ENCODE results near the gene HMCN2. TPM values are rescaled to one million over a fixed set of nuclear protein-coding genes. Genes with fewer than 3 reads are reported as not detected.

The HMCN2 gene
- total and polyA plus RNA-seq, 2 donors (not counting 3 experiments of a cell fraction or from before 2014, with no cell fraction given), result 0.04 to 0.24 TPM

DNA sequence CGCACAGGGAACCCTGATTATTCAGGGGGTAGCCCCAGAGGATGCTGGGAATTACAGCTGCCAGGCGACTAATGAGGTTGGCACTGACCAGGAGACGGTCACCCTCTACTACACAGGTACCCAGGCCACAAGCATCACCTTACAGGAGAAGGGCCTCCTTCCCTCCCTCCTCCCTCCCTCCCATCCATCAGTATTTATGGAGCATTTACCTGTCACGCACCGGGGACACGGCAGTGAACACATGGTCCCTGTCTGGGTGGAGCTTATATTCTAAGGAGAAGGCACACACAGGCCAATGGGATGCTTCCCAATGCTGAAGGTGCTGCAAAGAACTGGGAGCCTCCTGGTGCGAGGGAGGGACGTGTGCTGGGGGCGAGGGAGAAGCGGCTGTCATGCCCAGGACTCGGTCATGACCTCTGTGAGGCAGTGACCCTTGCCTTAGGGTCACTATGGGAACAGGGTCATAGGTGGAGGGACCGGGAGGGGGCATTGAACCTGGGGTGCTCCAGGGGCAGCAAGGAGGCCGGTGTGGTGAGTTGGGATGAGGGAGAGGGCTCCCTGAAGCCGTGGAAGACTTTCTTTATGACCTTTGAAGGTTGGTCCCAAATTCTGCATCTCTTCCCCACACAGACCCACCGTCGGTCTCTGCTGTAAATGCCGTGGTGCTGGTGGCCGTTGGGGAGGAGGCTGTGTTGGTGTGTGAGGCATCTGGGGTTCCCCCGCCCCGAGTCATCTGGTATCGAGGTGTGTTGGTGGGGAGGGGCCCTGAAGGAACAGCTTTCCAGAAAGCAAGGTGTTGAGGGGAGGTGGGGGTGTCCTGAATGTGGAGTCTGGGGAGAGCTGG, 41.5 kb downstream of the HMCN2 start:
- BruUV-seq (replicated peaks), result no TSS peak
- intact Hi-C loops (cut with micrococcal nuclease), result no loop called here
- no peak for TF ChIP-seq EZH2 (IDR thresholded peaks at IDR 0.05; ENCODE audit: borderline replicate concordance, low read depth, low read length, severe bottlenecking)
- no peaks in the 10 kb centered on the region for H4K20me1 ChIP-seq (replicated peaks; ENCODE audit: control insufficient read depth, extremely low read depth, insufficient read depth, low read length)
- dilution Hi-C loops (cut with MboI; ENCODE audit: extremely low pct_ligation_motif_present, low sequenced_read_pairs), result no loop called here
- no peaks in the 10 kb centered on the region for H3K4me1 ChIP-seq (ENCODE audit: control insufficient read depth, extremely low read depth, insufficient read depth, low read length)
- FAIRE-seq, result no peak
- no peak for DNase-seq (ENCODE audit: low read depth, low spot score)
- POLR2A ChIA-PET, result no interaction called here
- no peak overlapping the region for H3K9ac ChIP-seq (replicated peaks; ENCODE audit: extremely low read depth, insufficient read depth, low read length)
- H3K9me3 ChIP-seq (replicated peaks; ENCODE audit: control insufficient read depth, insufficient read depth, low read length), result no peaks in the 10 kb centered on the region
- CTCF ChIA-PET, result interaction anchor here (0.8 kb wide), 1 partner anchor 71 kb away, joined by 3 read pairs; no protein-coding TSS in a partner anchor
- H3K27me3 ChIP-seq (ENCODE audit: control insufficient read depth in 2 of 2, insufficient read depth in 2 of 2, low read length in 2 of 2), result no peaks in the 10 kb centered on the region
- no peaks in the 10 kb centered on the region for H3K9me1 ChIP-seq (replicated peaks; ENCODE audit: control insufficient read depth, extremely low read depth, insufficient read depth, low read length)
- H3K27ac ChIP-seq (ENCODE audit: insufficient read depth, low read depth, low read length), result no peak overlapping the region
- H3K4me2 ChIP-seq (ENCODE audit: insufficient read depth, low read length), result no peak overlapping the region
- no peaks in the 10 kb centered on the region for H3K36me3 ChIP-seq (ENCODE audit: control insufficient read depth in 2 of 2, extremely low read depth in 1 of 2, insufficient read depth in 2 of 2, low read length in 2 of 2)
- H2AFZ ChIP-seq (ENCODE audit: low read depth, low read length), result no peak overlapping the region
- no peak overlapping the region for H3K4me3 ChIP-seq (replicated peaks in 1 of 3; ENCODE audit: insufficient read depth in 1 of 3, low read depth in 1 of 3, low read length in 3 of 3)
- H3K79me2 ChIP-seq (ENCODE audit: control insufficient read depth, insufficient read depth, low read length), result no peaks in the 10 kb centered on the region

GRCh38 chr9:130307667-130307943, 42.0 kb downstream of the HMCN2 start:
- no peak overlapping the region for H2AFZ ChIP-seq (ENCODE audit: low read depth, low read length)
- H3K36me3 ChIP-seq (ENCODE audit: control insufficient read depth in 2 of 2, extremely low read depth in 1 of 2, insufficient read depth in 2 of 2, low read length in 2 of 2), result no peaks in the 10 kb centered on the region
- POLR2A ChIA-PET, result no interaction called here
- no peak overlapping the region for H3K27ac ChIP-seq (ENCODE audit: insufficient read depth, low read depth, low read length)
- no peak overlapping the region for H3K4me3 ChIP-seq (replicated peaks in 1 of 3; ENCODE audit: insufficient read depth in 1 of 3, low read depth in 1 of 3, low read length in 3 of 3)
- no TSS peak for BruUV-seq (replicated peaks)
- CTCF ChIA-PET, result interaction anchor here (0.8 kb wide), 1 partner anchor 71 kb away, joined by 3 read pairs; no protein-coding TSS in a partner anchor
- intact Hi-C loops (cut with micrococcal nuclease) (no loop called here), dilution Hi-C loops (cut with MboI; ENCODE audit: extremely low pct_ligation_motif_present, low sequenced_read_pairs) (no loop called here)
- FAIRE-seq, result no peak
- no peak for DNase-seq (ENCODE audit: low read depth, low spot score)
- no peaks in the 10 kb centered on the region for H3K4me1 ChIP-seq (ENCODE audit: control insufficient read depth, extremely low read depth, insufficient read depth, low read length)
- no peaks in the 10 kb centered on the region for H3K9me3 ChIP-seq (replicated peaks; ENCODE audit: control insufficient read depth, insufficient read depth, low read length)
- no peak overlapping the region for H3K4me2 ChIP-seq (ENCODE audit: insufficient read depth, low read length)
- H3K9ac ChIP-seq (replicated peaks; ENCODE audit: extremely low read depth, insufficient read depth, low read length), result no peak overlapping the region
- no peaks in the 10 kb centered on the region for H4K20me1 ChIP-seq (replicated peaks; ENCODE audit: control insufficient read depth, extremely low read depth, insufficient read depth, low read length)
- no peak for TF ChIP-seq MYC (IDR thresholded peaks at IDR 0.05; ENCODE audit: low read depth, low read length)
- TF ChIP-seq EZH2 (IDR thresholded peaks at IDR 0.05; ENCODE audit: borderline replicate concordance, low read depth, low read length, severe bottlenecking), result no peak
- TF ChIP-seq POLR2A (IDR thresholded peaks at IDR 0.05; ENCODE audit: low read depth, low read length), result no peak
- no peak for TF ChIP-seq JUN (IDR thresholded peaks at IDR 0.05; ENCODE audit: borderline replicate concordance, insufficient read depth, insufficient read length, low read depth)
- TF ChIP-seq MAX (IDR thresholded peaks at IDR 0.05; ENCODE audit: insufficient read depth, insufficient read length), result no peak
- TF ChIP-seq GATA2 (IDR thresholded peaks at IDR 0.05; ENCODE audit: insufficient read depth, insufficient read length, low read depth, low read length), result no peak
- TF ChIP-seq POLR2AphosphoS5 (IDR thresholded peaks at IDR 0.05; ENCODE audit: insufficient read depth, low read depth, low read length), result no peak
- no peak for TF ChIP-seq CTCF (IDR thresholded peaks at IDR 0.05; ENCODE audit: extremely low read depth in 1 of 2, insufficient read depth in 1 of 2, low read depth in 1 of 2, low read length in 2 of 2)
- no peak for TF ChIP-seq FOS (IDR thresholded peaks at IDR 0.05; ENCODE audit: borderline replicate concordance, insufficient read depth, low read length)
- no peaks in the 10 kb centered on the region for H3K9me1 ChIP-seq (replicated peaks; ENCODE audit: control insufficient read depth, extremely low read depth, insufficient read depth, low read length)
- H3K27me3 ChIP-seq (ENCODE audit: control insufficient read depth in 2 of 2, insufficient read depth in 2 of 2, low read length in 2 of 2), result no peaks in the 10 kb centered on the region
- H3K79me2 ChIP-seq (ENCODE audit: control insufficient read depth, insufficient read depth, low read length), result no peaks in the 10 kb centered on the region
